Effector memory CD4-positive, alpha-beta T cell (primary cell): Measurements from ENCODE around the gene SLC17A8.
"Not testable (repeated sequence)": the region's sequence is repeated elsewhere in the genome, so short reads cannot be mapped to it uniquely, and the experiment has no call there.

Experiments
- DNase-seq, 3 donors: peaks; one replicate each; pipeline ENCODE4 v3.0.0-alpha.2; 2020
- H3K27ac ChIP-seq: 2 replicates; pipeline ENCODE4 v1.7.0; 2013; ENCODE audit warnings: mild to moderate bottlenecking, low read length, moderate library complexity; ENCODE audit not compliant: insufficient read depth, poor library complexity, severe bottlenecking
- H3K27me3 ChIP-seq: replicated peaks from 2 replicates; pipeline ENCODE4 v1.7.0; 2013; ENCODE audit warnings: mild to moderate bottlenecking, low read length; ENCODE audit not compliant: insufficient read depth, control insufficient read depth, poor library complexity, severe bottlenecking
- H3K36me3 ChIP-seq: 2 replicates; pipeline ENCODE4 v1.7.0; 2013; ENCODE audit warnings: mild to moderate bottlenecking, low read length, moderate library complexity; ENCODE audit not compliant: control insufficient read depth, insufficient read depth
- H3K4me1 ChIP-seq: 2 replicates; pipeline ENCODE4 v1.7.0; 2013; ENCODE audit warnings: low read length, mild to moderate bottlenecking; ENCODE audit not compliant: control insufficient read depth, insufficient read depth, poor library complexity, severe bottlenecking
- H3K4me3 ChIP-seq: 2 replicates; pipeline ENCODE4 v1.7.0; 2013; ENCODE audit warnings: low read length, low read depth, mild to moderate bottlenecking; ENCODE audit not compliant: insufficient read depth, poor library complexity, severe bottlenecking
- H3K9me3 ChIP-seq: 2 replicates; pipeline ENCODE4 v1.7.0; 2013; ENCODE audit warnings: mild to moderate bottlenecking, low read length, moderate library complexity; ENCODE audit not compliant: control insufficient read depth

SLC17A8 gene

GRCh38 chr12:100337727-100338126 is 19.1 kb upstream of the SLC17A8 start:
- H3K4me3 ChIP-seq = no peak overlapping the region
- H3K36me3 ChIP-seq = peaks cover 24% of the 10 kb centered on the region
- H3K27ac ChIP-seq = no peak overlapping the region
- no peaks in the 10 kb centered on the region for H3K9me3 ChIP-seq
- H3K4me1 ChIP-seq = no peaks in the 10 kb centered on the region
- no peaks in the 10 kb centered on the region for H3K27me3 ChIP-seq
- DNase-seq = no peak

GRCh38 chr12:100339071-100339470 is 17.8 kb upstream of the SLC17A8 start:
- Histone ChIP-seq H3K4me3 (no peak overlapping the region), H3K27ac (no peak overlapping the region), H3K36me3 (peaks cover 19% of the 10 kb centered on the region), H3K9me3 (no peaks in the 10 kb centered on the region), H3K27me3 (no peaks in the 10 kb centered on the region), H3K4me1 (no peaks in the 10 kb centered on the region)
- DNase-seq = no peak

- not testable (repeated sequence) for H3K27ac ChIP-seq, H3K27me3 ChIP-seq, H3K9me3 ChIP-seq, H3K36me3 ChIP-seq, H3K4me1 ChIP-seq, H3K4me3 ChIP-seq, DNase-seq
Observed at GRCh38 chr12:100342897-100343296, 14.0 kb upstream of the SLC17A8 start.

DNA sequence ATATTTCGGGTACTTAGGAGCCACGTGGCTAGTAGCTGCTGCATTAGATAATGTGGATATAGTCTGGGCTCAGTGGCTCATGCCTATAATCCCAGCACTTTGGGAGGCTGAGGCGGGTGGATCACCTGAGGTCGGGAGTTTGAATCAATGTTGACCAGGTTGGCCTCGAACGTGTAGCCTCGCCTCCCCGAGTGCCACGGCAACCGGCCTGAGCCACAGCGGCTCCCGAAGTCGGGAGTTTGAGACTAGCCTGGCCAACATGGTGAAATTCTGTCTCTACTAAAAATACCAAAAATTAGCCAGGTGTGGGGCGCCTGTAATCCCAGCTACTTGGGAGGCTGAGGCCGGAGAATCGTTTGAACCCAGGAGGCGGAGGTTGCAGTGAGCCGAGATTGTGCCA is 12.5 kb upstream of the SLC17A8 start:
- not testable (repeated sequence) for H3K4me3 ChIP-seq, H3K27ac ChIP-seq, H3K27me3 ChIP-seq, H3K4me1 ChIP-seq, H3K9me3 ChIP-seq, H3K36me3 ChIP-seq, DNase-seq

DNA sequence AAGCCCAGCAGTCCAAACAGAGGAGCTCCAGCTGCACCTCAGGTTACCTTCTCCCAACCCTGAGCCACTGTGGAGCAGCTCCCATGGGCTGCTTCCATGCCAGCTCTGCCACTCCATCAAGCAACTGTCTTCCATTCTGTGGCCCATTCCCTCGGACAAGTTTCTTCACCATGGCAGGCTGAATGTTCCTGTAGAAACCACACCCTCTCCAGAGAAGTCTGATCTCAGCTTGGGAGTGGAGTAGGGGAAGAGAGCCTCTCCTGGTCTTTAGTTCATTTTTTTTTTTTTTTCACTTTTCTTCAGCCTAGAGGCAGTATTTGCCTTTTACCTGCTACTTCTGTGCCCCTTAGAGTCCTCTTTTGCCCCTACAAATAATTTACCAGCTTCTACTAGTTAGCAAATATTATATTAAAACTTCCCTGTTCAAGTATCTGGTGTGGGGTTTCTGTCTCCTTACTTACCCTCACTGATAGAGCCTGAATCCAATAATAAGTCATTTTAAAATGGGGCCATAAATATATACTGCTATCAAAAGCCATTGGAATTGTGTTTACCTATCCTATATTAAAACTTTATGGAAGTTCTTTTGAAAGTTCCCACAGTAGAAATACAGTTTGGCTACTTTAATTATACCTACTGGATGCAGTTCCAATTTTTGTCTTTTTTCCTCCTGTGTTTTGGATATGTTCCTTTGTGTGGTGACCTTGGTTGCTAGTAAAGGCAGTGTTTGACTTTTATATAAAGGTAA is 11.7 kb upstream of the SLC17A8 start:
- H3K27me3 ChIP-seq = no peaks in the 10 kb centered on the region
- H3K4me1 ChIP-seq = no peaks in the 10 kb centered on the region
- no peak overlapping the region for H3K27ac ChIP-seq
- DNase-seq = no peak
- H3K36me3 ChIP-seq = no peaks in the 10 kb centered on the region
- H3K9me3 ChIP-seq = no peaks in the 10 kb centered on the region
- no peak overlapping the region for H3K4me3 ChIP-seq

DNA sequence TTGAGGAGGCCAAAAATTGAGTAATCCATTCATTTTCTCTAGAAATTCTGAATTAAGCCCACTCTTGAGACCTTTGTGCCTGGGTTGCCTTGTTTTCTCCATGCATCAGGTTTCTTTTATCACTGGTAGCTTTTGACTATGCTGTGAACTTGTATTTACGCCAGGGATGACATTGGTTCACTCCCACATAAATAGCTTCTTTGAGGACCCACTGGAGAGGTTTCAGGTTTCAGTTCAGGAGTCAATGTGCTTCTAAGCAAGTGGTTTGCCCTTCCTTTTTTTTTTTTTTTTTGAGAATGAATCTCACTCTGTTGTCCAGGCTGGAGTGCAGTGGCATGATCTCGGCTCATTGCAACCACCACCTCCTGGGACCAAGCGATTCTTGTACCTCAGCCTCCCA is 10.2 kb upstream of the SLC17A8 start:
- no peak for DNase-seq
- Histone ChIP-seq H3K9me3 (no peaks in the 10 kb centered on the region), H3K27ac (no peak overlapping the region), H3K4me3 (no peak overlapping the region), H3K4me1 (no peaks in the 10 kb centered on the region), H3K36me3 (no peaks in the 10 kb centered on the region), H3K27me3 (no peaks in the 10 kb centered on the region)

DNA sequence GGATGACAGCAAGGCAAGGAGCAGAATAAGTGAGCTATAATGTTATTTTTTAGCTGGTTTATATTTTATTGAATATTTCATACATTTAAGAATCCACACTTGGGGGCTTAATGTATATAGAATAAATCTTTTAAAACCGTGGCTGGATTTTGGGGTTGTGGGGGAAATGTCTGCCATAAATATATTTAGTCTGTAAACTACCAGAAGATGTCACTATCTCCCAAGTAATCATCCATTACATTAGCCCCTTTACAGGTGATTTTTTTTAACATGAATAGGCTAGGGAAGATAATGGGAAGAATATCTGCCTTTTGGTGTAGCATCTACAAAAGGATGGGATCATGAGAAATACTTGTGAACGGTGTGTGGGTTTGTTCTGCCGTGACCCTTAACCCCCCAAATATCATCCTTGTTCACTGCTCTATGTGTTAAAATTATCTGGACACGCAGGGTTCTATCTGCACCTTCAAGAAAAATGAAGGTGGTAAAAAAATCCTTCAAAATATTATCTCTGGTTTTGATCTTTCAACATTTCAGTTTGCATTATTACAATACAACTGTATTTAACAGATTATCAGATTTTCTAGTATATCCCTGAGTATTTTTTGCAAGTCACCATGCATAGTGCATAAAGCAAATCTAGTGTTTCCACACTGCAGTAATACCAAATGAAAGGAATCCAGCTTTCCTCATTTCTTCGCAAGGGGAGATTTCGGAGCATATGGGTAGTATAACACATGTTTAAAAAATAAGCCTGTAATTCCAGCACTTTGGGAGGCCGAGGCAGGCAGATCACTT is 8.0 kb upstream of the SLC17A8 start:
- Histone ChIP-seq H3K27me3 (no peaks in the 10 kb centered on the region), H3K36me3 (no peaks in the 10 kb centered on the region), H3K4me3 (no peak overlapping the region), H3K4me1 (no peaks in the 10 kb centered on the region), H3K9me3 (no peaks in the 10 kb centered on the region), H3K27ac (no peak overlapping the region)
- DNase-seq = no peak

- DNase-seq = no peak
- Histone ChIP-seq H3K27ac (no peak overlapping the region), H3K36me3 (no peaks in the 10 kb centered on the region)
Observed at GRCh38 chr12:100359248-100359647, 2.4 kb downstream of the SLC17A8 start.

GRCh38 chr12:100359822-100360221 is 2.9 kb downstream of the SLC17A8 start:
- Histone ChIP-seq H3K9me3 (no peaks in the 10 kb centered on the region), H3K4me1 (no peaks in the 10 kb centered on the region), H3K27ac (no peak overlapping the region), H3K27me3 (no peaks in the 10 kb centered on the region), H3K4me3 (no peak overlapping the region), H3K36me3 (no peaks in the 10 kb centered on the region)
- DNase-seq = no peak

More at GRCh38 chr12:100359248-100359647, 2.4 kb downstream of the SLC17A8 start:
- H3K27me3 ChIP-seq = no peaks in the 10 kb centered on the region
- no peaks in the 10 kb centered on the region for H3K9me3 ChIP-seq
- H3K4me1 ChIP-seq = no peaks in the 10 kb centered on the region
- H3K4me3 ChIP-seq = no peak overlapping the region

DNA sequence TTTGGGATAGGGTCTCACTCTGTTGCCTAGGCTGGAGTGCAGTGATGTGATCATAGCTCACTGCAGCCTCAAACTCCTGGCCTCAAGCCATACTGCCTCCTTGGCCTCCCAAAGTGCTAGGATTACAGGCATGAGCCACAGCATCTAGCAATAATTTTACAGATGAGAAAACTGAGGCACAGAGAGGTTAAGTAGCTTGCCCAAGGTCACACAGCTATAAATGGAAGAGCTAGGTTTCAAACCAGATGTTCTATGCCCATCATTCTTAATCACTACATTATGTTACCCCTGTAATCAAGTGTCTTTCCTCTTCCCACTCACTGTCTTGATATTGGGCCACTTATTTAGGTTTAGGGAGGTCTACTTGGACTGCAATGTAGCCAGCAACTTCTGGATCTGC is 3.6 kb downstream of the SLC17A8 start:
- H3K36me3 ChIP-seq = no peaks in the 10 kb centered on the region
- no peak overlapping the region for H3K27ac ChIP-seq
- no peaks in the 10 kb centered on the region for H3K4me1 ChIP-seq
- no peak for DNase-seq
- H3K4me3 ChIP-seq = no peak overlapping the region
- no peaks in the 10 kb centered on the region for H3K27me3 ChIP-seq
- no peaks in the 10 kb centered on the region for H3K9me3 ChIP-seq
